Stomach smooth muscle (tissue), 2 donors: ENCODE results near the gene FAM210B.
"Not testable (repeated sequence)": the region's sequence is repeated elsewhere in the genome, so short reads cannot be mapped to it uniquely, and the experiment has no call there.

ENCODE experiments used
- H3K27ac ChIP-seq: one replicate; pipeline ENCODE4 v1.7.0; 2013; ENCODE audit warnings: mild to moderate bottlenecking, low read length, inconsistent platforms
- H3K27me3 ChIP-seq, 2 donors: one replicate each; pipeline ENCODE4 v1.7.0; 2013; ENCODE audit warnings: low read length in 2 of 2; ENCODE audit not compliant: insufficient read depth in 2 of 2, control insufficient read depth in 1 of 2
- H3K36me3 ChIP-seq, 2 donors: one replicate each; pipeline ENCODE4 v1.7.0; 2013; ENCODE audit warnings: low read length in 2 of 2; ENCODE audit not compliant: control insufficient read depth in 2 of 2, insufficient read depth in 2 of 2
- H3K4me1 ChIP-seq: one replicate; pipeline ENCODE4 v1.7.0; 2013; ENCODE audit warnings: low read length; ENCODE audit not compliant: control insufficient read depth, insufficient read depth
- H3K4me3 ChIP-seq, 2 donors: one replicate each; pipeline ENCODE4 v1.7.0; 2013; ENCODE audit warnings: low read length in 2 of 2
- H3K9ac ChIP-seq, 2 donors: one replicate each; pipeline ENCODE4 v1.7.0; 2013; ENCODE audit warnings: low read length in 2 of 2, mild to moderate bottlenecking in 1 of 2
- H3K9me3 ChIP-seq, 2 donors: one replicate each; pipeline ENCODE4 v1.7.0; 2013; ENCODE audit warnings: low read length in 2 of 2; ENCODE audit not compliant: control insufficient read depth in 2 of 2
- donor health status: healthy.
- donor health status: Pancreatic carcinoma.

The FAM210B gene

DNA sequence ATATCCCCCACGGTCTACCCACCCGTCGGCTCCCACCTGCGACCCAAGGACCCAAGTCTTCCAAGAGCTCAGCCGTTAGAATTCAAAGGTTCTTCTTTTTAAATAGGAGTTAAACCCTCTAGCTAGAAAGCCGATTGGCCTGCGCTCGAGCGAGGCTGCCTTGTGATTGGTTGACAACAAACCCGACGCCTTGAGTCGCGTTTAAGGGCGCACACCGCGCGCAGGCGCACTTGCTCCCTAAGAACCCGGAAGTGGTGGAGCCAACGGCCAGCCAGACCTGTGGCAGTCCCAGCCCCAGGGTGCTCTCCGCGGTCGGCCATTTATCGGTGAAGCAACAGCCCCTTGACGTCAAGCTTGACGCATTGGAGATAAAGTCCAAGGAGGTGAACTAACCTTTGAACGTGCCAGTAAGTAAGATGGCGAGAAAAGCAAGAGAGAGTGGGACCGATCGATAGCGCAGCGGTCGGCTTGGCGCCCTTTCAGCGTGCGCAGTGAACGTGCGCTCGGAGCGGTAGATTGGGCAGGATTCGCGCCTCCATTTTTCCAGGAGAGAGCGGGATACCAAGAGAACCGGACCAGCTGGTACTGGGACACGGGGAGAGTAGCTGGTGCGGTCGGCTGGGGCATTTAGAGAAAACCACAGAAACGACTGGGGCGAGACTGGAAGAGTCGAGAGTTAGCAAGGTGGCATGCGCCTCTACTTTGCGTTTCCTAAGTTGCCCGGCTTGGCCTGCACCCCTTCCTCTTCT is 33.5 kb downstream of the FAM210B start, which contains the start of the genes AURKA and CSTF1:
Gene AURKA (minus strand): TSS at position 84 of the 749 bp plus-strand sequence. CDS start 4,018 bp downstream, outside the sequence.
Gene CSTF1 (plus strand): TSS at position 514 of the 749 bp plus-strand sequence. CDS start 2,908 bp downstream, outside the sequence.
- peak within 1 kb of the TSS; percentile 95 to 98 for H3K9ac ChIP-seq
- peak within 1 kb of the TSS; percentile 99 for H3K4me3 ChIP-seq
- H3K4me1 ChIP-seq = peaks cover 15% of the 10 kb centered on the region
- H3K27ac ChIP-seq = peak within 1 kb of the TSS; percentile 90
- H3K27me3 ChIP-seq = no peaks in the 10 kb centered on the region
- no peaks in the 10 kb centered on the region for H3K9me3 ChIP-seq
- peaks cover 13 to 16% of the 10 kb centered on the region in 2 donors for H3K36me3 ChIP-seq

- H3K4me1 ChIP-seq = peaks cover 15% of the 10 kb centered on the region
- peak overlapping the region; percentile 95 to 98 for H3K9ac ChIP-seq
- H3K27me3 ChIP-seq = no peaks in the 10 kb centered on the region
- peak overlapping the region; percentile 90 for H3K27ac ChIP-seq
- no peaks in the 10 kb centered on the region for H3K9me3 ChIP-seq
- peaks cover 20 to 22% of the 10 kb centered on the region in 2 donors for H3K36me3 ChIP-seq
- H3K4me3 ChIP-seq = peak overlapping the region; percentile 99
Observed at GRCh38 chr20:56392881-56393482, 34.2 kb downstream of the FAM210B start.

DNA sequence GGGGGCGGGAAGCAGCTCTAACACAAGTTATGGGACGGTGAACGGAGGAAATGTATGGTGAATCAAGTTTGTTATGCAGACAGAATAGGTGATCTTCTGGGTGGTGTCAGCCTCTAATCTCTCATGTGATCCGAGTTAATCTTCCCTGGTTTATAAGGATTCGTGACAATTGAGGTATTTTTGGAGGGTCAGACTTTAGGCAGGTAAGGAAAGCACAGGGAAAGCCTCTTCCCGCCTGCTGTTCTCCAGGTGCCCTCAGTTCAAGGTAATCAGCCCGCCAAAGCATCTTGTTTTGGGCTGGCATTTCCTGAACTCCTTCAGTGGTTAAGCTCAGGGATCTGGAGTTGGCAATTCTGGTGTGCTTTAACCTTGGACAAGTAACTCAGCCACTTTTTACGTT is 34.9 kb downstream of the FAM210B start:
- Histone ChIP-seq H3K27ac (no peak overlapping the region), H3K9ac (no peak overlapping the region)

DNA sequence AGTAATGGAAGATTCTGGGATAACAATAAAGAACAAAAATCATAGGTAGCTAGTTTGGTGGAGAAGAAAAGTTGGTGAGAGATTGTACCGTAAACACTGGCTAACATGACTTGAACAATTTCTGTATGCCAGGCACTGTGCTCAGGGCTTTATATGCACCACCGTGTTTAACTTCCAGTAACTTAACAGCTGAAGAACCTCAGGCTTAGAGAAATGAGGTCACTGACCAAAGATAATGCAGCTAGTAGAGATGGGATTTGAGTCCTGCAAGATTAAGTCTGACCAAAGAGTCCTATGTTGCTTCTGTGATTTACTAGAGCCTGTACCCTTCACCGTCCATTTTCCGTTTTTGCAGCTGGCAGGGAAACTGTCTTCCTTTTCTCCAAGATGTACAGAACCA is 36.4 kb downstream of the FAM210B start:
- Histone ChIP-seq H3K27ac (no peak overlapping the region), H3K9me3 (no peaks in the 10 kb centered on the region), H3K4me1 (peaks cover 15% of the 10 kb centered on the region), H3K9ac (no peak overlapping the region), H3K27me3 (no peaks in the 10 kb centered on the region), H3K36me3 (peaks cover 33 to 35% of the 10 kb centered on the region in 2 donors), H3K4me3 (no peak overlapping the region)

More for the DNA sequence above, 34.9 kb downstream of the FAM210B start:
- Histone ChIP-seq H3K27me3 (no peaks in the 10 kb centered on the region), H3K4me1 (peaks cover 15% of the 10 kb centered on the region), H3K36me3 (peaks cover 24% of the 10 kb centered on the region in 2 donors), H3K9me3 (no peaks in the 10 kb centered on the region), H3K4me3 (peak overlapping the region; percentile 99)

GRCh38 chr20:56400001-56400640 is 41.3 kb downstream of the FAM210B start:
- no peak overlapping the region for H3K27ac ChIP-seq
- no peak overlapping the region for H3K9ac ChIP-seq
- H3K36me3 ChIP-seq = peaks cover 49 to 53% of the 10 kb centered on the region in 2 donors
- H3K4me3 ChIP-seq = no peak overlapping the region
- no peaks in the 10 kb centered on the region for H3K9me3 ChIP-seq
- no peaks in the 10 kb centered on the region for H3K27me3 ChIP-seq
- H3K4me1 ChIP-seq = no peaks in the 10 kb centered on the region

GRCh38 chr20:56403465-56403864 is 44.7 kb downstream of the FAM210B start:
- Histone ChIP-seq H3K36me3 (peaks cover 39 to 42% of the 10 kb centered on the region in 2 donors), H3K9me3 (no peaks in the 10 kb centered on the region), H3K27me3 (no peaks in the 10 kb centered on the region), H3K9ac (no peak overlapping the region), H3K4me1 (no peaks in the 10 kb centered on the region), H3K4me3 (no peak overlapping the region), H3K27ac (no peak overlapping the region)

DNA sequence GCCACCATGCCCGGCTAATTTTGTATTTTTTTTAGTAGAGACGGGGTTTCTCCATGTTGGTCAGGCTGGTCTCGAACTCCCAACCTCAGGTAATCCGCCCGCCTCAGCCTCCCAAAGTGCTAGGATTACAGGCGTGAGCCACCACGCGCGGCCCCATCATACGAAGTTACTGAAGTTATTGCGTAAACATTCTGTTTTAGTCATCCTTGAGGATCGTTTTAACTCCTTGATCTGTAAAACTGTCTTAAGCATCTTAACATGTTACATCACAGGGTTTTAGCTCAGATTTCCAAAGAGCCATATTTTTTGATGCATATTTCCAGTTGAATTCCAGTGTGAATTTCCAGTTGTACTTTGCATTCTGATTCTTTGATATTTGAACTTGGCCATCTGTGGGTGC is 46.6 kb downstream of the FAM210B start:
- not testable (repeated sequence) for H3K9ac ChIP-seq, H3K9me3 ChIP-seq, H3K4me3 ChIP-seq, H3K4me1 ChIP-seq, H3K27ac ChIP-seq, H3K27me3 ChIP-seq
- peaks cover 30 to 35% of the 10 kb centered on the region in 2 donors for H3K36me3 ChIP-seq

- H3K4me1 ChIP-seq = peaks cover 6% of the 10 kb centered on the region
- no peak overlapping the region for H3K9ac ChIP-seq
- no peaks in the 10 kb centered on the region for H3K27me3 ChIP-seq
- H3K4me3 ChIP-seq = no peak overlapping the region
- peaks cover 23 to 30% of the 10 kb centered on the region in 2 donors for H3K36me3 ChIP-seq
- H3K9me3 ChIP-seq = no peaks in the 10 kb centered on the region
- no peak overlapping the region for H3K27ac ChIP-seq
Observed at GRCh38 chr20:56406910-56407309, 48.1 kb downstream of the FAM210B start.

GRCh38 chr20:56409521-56409920 is 50.7 kb downstream of the FAM210B start:
- Histone ChIP-seq H3K9ac (no peak overlapping the region), H3K36me3 (peaks cover 14 to 17% of the 10 kb centered on the region in 2 donors), H3K27ac (no peak overlapping the region), H3K4me3 (no peak overlapping the region), H3K4me1 (peaks cover 6% of the 10 kb centered on the region), H3K9me3 (no peaks in the 10 kb centered on the region), H3K27me3 (no peaks in the 10 kb centered on the region)

DNA sequence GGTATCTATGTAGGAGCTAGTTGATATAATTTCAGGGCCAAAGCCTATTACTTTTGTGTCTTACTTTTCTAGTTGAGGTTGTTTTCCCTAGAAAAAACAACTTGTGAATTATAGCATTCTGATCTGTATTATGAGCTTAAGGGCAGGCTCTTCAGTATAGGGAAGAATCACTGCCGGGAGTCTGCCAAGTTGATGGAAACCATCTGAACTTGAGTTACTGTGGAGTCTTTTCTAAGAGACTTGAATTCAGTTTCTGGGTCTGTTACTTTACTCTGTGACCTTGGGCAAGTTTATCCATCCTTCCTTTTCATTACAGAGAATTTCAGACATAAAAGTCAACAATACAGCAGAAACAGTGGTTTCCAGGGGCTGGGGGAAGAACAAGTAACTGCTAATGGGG is 51.2 kb downstream of the FAM210B start:
- no peak overlapping the region for H3K27ac ChIP-seq

More for the DNA sequence above, 51.2 kb downstream of the FAM210B start:
- no peaks in the 10 kb centered on the region for H3K27me3 ChIP-seq
- H3K9ac ChIP-seq = no peak overlapping the region
- H3K4me1 ChIP-seq = peaks cover 6% of the 10 kb centered on the region
- H3K4me3 ChIP-seq = no peak overlapping the region
- H3K36me3 ChIP-seq = peaks cover 14 to 17% of the 10 kb centered on the region in 2 donors
- no peaks in the 10 kb centered on the region for H3K9me3 ChIP-seq
